Lung (tissue), 16 donors: ENCODE results near the gene PTPRA. TPM values are rescaled to one million over a fixed set of nuclear protein-coding genes. Genes with fewer than 3 reads are reported as not detected.
A peak's percentile ranks its signal among the peaks of the same experiment; 100 is the strongest.

Source experiments
- ATAC-seq: fragments of 200-7000 bp; cut with Tn5 transposase; one replicate; pipeline ENCODE4 v1.9.1; 2020; ENCODE audit warnings: moderate number of reproducible peaks; ENCODE audit not compliant: insufficient read depth, low FRiP score
- DNase-seq, 3 donors: peaks; one replicate each; pipeline ENCODE4 v3.0.0-alpha.2; 2013 to 2017
- H3K27ac ChIP-seq, 2 donors: one replicate each; pipeline ENCODE4 v1.5.1; 2013; ENCODE audit warnings: mild to moderate bottlenecking in 2 of 2, moderate library complexity in 2 of 2, control low read depth in 1 of 2, inconsistent platforms in 1 of 2, low read depth in 1 of 2, low read length in 1 of 2
- H3K27me3 ChIP-seq, 3 donors: one replicate each; pipeline ENCODE4 v1.5.1; 2013; ENCODE audit warnings: low read length in 2 of 3; ENCODE audit not compliant: control insufficient read depth in 3 of 3, insufficient read depth in 3 of 3
- H3K36me3 ChIP-seq, 4 donors: one replicate each; pipeline ENCODE4 v1.5.1; 2013; ENCODE audit warnings: low read length in 4 of 4, mild to moderate bottlenecking in 1 of 4, moderate library complexity in 1 of 4; ENCODE audit not compliant: control insufficient read depth in 4 of 4, insufficient read depth in 4 of 4
- H3K4me1 ChIP-seq, 5 donors: one replicate each; pipeline ENCODE4 v1.5.1; 2013; ENCODE audit warnings: low read length in 5 of 5, mild to moderate bottlenecking in 2 of 5, moderate library complexity in 1 of 5; ENCODE audit not compliant: control insufficient read depth in 5 of 5, insufficient read depth in 5 of 5
- H3K4me3 ChIP-seq: one replicate; pipeline ENCODE4 v1.5.1; 2013; ENCODE audit warnings: mild to moderate bottlenecking, control low read depth, moderate library complexity
- H3K9ac ChIP-seq, 2 donors: one replicate each; pipeline ENCODE4 v1.5.1; 2013; ENCODE audit warnings: low read length in 2 of 2, control low read depth in 1 of 2; ENCODE audit not compliant: insufficient read depth in 1 of 2
- H3K9me3 ChIP-seq, 4 donors: one replicate each; pipeline ENCODE4 v1.5.1; 2013; ENCODE audit warnings: low read length in 3 of 4, mild to moderate bottlenecking in 1 of 4, moderate library complexity in 1 of 4; ENCODE audit not compliant: control insufficient read depth in 4 of 4, insufficient read depth in 3 of 4
- WGBS, 2 donors: extraction: QIAGEN DNeasy Blood & Tissue Kit; methylation state at CpG; one replicate each; pipeline ENCODE4 v1.1.7; 2013; 5-methylcytosine and 5-hydroxymethylcytosine counted together
- long read RNA-seq, 5 donors: transcript quantifications; one replicate each; lab custom pipeline, GENCODE V29; 2026
- polyA plus RNA-seq, 2 donors: library from polyadenylated mRNA; stranded (reverse); fragments of 200-250 nt; gene quantifications; one replicate each; pipeline ENCODE4 v1.2.1, GENCODE V29; 2013
- total RNA-seq, 2 donors: library from RNA; depleted of rRNA in 1 of 2; stranded (reverse); fragments of >200 nt in 1 of 2; gene quantifications; one replicate each; pipeline ENCODE4 v1.2.1, GENCODE V29; 2014 to 2021
- TF ChIP-seq, protein P1 (sequence below): IDR thresholded peaks from 2 replicates; pipeline ENCODE4 v1.5.1; 2012; ENCODE audit warnings: mild to moderate bottlenecking; ENCODE audit errors: control extremely low read depth, extremely low read depth
- donor health status: control.
- donor health status: control.
- donor health status: Bipolar disorder and iron deficiency.
- donor health status: healthy.
- donor health status: DM: yes; HTN: yes; CAD: no.

The PTPRA gene
- total RNA-seq (10 to 100 TPM; 47.8 to 92.1 TPM), polyA plus RNA-seq (10 to 100 TPM; 17.8 to 32.3 TPM)
- long read RNA-seq, donor 1, transcript PTPRA-201 (23 exons, 3,725 nt), result major isoform, 7 of 28 reads
- long read RNA-seq, donor 1, partial matches to known transcripts, result 21 of 28 reads
- long read RNA-seq, donor 1, other reads (novel, unspliced or antisense), result 0 of 28 reads
- long read RNA-seq, donor 2, partial matches to known transcripts, result 18 of 20 reads
- long read RNA-seq, donor 2, other reads (novel, unspliced or antisense), result 0 of 20 reads
- long read RNA-seq, donor 3, partial matches to known transcripts, result 0 of 1 reads
- long read RNA-seq, donor 3, other reads (novel, unspliced or antisense), result 0 of 1 reads
- long read RNA-seq, donor 4, partial matches to known transcripts, result 9 of 11 reads
- long read RNA-seq, donor 4, other reads (novel, unspliced or antisense), result 0 of 11 reads
- long read RNA-seq, donor 5, transcript PTPRA-201 (23 exons, 3,725 nt), result major isoform, 10 of 36 reads
- long read RNA-seq, donor 5, partial matches to known transcripts, result 24 of 36 reads
- long read RNA-seq, donor 5, other reads (novel, unspliced or antisense), result 0 of 36 reads

DNA sequence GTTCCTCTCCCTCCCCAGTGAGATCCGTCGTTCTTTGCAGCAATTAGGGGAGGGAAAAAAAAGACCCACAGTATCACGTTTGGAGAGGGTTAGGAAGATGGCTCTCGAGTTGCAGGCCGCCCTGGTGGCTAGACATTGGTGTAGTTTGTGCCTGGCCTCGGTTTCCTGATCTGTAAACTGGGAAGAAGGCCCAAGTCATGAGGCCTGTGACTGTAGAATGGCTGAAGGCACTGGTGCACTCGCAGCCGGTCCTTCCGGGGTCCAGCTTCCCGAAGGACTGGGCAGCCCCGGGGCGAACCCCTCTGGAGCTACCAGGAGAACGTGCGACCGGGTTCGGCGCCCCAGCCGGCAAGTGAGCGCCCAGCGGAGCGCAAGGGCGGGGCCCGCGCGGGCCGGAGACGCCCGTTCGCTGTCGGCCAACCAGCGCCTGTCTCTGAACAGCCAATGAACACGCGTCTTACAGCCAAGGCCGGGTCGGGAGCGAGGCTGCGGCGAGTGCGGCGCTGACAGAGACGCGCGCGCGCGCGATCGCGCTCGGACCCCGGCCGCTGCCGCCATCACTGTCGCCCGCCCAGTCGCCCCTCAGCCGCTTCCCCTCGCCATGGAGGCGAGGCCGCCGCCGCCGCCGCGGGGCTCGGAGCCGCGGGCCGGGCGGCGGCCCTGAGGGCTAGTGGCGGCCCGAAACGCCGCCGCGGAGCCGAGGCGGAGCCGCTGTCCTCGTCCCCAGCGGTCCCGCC is at the start of gene PTPRA:
TSS of gene PTPRA (plus strand) at position 472 of the 737 bp plus-strand sequence. CDS start 90,797 bp downstream, outside the sequence.
- 0% methylated on average over 56 to 83 of the region's 83 CpGs for WGBS, 2 donors
- peak within 1 kb of the TSS; percentile 53 to 60 for H3K9ac ChIP-seq
- ATAC-seq, result peak; percentile 98
- peak; percentile 94 to 97 (median 94) for DNase-seq
- peaks cover 0 to 24% (median 19%) of the 10 kb centered on the region in 3 donors for H3K27me3 ChIP-seq
- peak within 1 kb of the TSS; percentile 65 to 91 for H3K27ac ChIP-seq
- TF ChIP-seq, protein P1, sequence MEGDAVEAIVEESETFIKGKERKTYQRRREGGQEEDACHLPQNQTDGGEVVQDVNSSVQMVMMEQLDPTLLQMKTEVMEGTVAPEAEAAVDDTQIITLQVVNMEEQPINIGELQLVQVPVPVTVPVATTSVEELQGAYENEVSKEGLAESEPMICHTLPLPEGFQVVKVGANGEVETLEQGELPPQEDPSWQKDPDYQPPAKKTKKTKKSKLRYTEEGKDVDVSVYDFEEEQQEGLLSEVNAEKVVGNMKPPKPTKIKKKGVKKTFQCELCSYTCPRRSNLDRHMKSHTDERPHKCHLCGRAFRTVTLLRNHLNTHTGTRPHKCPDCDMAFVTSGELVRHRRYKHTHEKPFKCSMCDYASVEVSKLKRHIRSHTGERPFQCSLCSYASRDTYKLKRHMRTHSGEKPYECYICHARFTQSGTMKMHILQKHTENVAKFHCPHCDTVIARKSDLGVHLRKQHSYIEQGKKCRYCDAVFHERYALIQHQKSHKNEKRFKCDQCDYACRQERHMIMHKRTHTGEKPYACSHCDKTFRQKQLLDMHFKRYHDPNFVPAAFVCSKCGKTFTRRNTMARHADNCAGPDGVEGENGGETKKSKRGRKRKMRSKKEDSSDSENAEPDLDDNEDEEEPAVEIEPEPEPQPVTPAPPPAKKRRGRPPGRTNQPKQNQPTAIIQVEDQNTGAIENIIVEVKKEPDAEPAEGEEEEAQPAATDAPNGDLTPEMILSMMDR, result no peak
- H3K4me3 ChIP-seq, result peak within 1 kb of the TSS; percentile 86
- peaks cover 0 to 6% (median 0%) of the 10 kb centered on the region in 4 donors for H3K36me3 ChIP-seq
- H3K9me3 ChIP-seq, result no peaks in the 10 kb centered on the region
- peaks cover 3 to 25% (median 8%) of the 10 kb centered on the region in 5 donors for H3K4me1 ChIP-seq

DNA sequence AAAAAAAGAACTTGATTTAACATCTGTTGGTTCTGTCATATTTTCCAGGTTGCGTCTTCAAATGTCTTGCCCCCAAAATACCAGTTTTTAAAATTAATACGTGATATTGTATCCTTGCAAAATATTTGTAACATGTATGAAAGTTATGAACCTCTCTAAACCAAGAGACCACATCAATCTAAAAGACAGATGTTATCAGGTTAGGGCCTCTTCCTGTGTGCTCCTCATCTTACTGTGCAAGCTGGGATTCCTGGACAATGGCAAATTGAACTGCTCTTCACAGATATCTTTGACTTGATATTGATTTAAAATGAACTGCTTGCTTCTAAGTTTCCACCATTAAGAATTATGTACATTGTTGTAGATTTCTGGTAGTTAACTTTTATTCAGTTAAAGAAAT is 47.5 kb upstream of the PTPRA start:
- ATAC-seq, result no peak

DNA sequence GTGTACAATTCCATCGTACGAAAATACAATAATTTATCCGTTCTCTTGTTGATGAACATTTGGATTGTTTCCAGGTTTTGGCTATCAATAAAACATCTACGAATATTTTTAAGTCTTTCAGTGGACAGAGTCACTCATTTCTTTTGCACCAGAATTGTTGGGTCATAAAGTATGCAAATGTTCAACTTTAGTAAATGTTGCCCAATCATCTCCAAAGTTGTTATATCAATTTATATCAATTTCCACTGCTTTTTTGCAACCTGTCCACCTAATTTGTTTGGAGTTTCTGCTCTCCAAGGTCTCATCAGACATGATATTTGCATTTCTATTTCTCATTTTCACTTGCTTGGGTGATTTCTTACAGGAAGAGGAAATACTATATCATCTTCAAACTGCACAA is 46.6 kb upstream of the PTPRA start:
- Histone ChIP-seq H3K27ac (no peak overlapping the region), H3K9me3 (no peaks in the 10 kb centered on the region), H3K27me3 (peaks cover 0 to 25% (median 16%) of the 10 kb centered on the region in 3 donors), H3K9ac (no peak overlapping the region), H3K4me1 (no peaks in the 10 kb centered on the region), H3K4me3 (no peak overlapping the region), H3K36me3 (no peaks in the 10 kb centered on the region)
- 81 to 92% methylated on average over 4 of the region's 4 CpGs for WGBS, 2 donors
- TF ChIP-seq, protein P1, result no peak
- ATAC-seq, result no peak
- DNase-seq, result no peak

More for the DNA sequence above, 47.5 kb upstream of the PTPRA start:
- Histone ChIP-seq H3K27me3 (peaks cover 0 to 27% (median 21%) of the 10 kb centered on the region in 3 donors), H3K9me3 (no peaks in the 10 kb centered on the region), H3K36me3 (no peaks in the 10 kb centered on the region), H3K4me1 (peaks cover 0 to 2% (median 0%) of the 10 kb centered on the region in 5 donors), H3K9ac (no peak overlapping the region), H3K27ac (no peak overlapping the region), H3K4me3 (no peak overlapping the region)
- TF ChIP-seq, protein P1, result no peak
- WGBS, 2 donors, result 87 to 92% methylated on average over 2 of the region's 2 CpGs
- no peak for DNase-seq
